GM18519 (cell line): ENCODE measurements around the gene DPM3.

Experiments used
- ATAC-seq: cut with Tn5 transposase; IDR thresholded peaks from one replicate; pipeline ENCODE4 v1.9.1; 2021; ENCODE audit warnings: mild to moderate bottlenecking, moderate library complexity; ENCODE audit not compliant: unreplicated experiment, low FRiP score

DPM3 gene

DNA sequence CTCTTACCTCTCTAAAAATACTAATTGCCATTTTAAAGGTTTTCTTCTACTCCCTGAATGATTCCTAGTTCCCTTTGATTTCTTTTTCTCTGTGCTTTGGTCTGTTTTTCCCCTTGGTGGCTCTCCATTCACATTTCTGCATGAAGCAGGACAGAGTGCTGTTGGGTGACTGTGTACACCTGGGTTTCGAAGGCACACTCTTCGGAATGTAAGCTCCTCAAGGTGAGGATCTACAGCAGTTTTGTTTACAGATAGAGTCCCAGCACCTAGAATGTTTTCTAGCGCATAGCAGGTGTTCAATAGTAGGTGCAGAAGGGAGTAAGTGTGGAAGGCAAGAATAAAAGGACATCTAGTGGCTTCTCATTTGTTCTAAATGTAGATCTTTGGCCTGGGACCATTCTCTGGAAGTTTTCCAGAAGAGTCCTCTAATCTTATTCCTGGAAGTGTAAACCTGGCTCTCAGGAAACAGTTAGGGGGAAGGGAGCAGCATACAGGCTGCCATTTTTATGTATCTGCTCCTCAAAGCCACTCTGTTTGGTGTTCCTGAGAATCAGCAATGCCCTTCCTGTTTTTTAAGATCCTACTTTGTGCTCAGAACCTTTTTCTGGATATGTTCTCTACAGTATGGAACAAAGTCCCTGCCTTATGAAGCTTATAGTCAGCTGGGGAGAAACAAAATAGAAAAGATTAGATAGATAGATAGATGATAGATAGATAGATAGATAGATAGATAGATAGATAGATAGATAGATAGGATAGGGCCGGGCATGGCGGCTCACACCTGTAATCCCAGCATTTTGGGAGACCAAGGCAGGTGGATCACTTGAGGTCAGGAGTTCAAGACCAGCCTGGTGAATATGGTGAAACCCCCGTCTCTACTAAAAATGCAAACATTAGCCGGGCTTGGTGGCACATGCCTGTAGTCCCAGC lies 35.5 kb downstream of the DPM3 start:
- no peak for ATAC-seq

DNA sequence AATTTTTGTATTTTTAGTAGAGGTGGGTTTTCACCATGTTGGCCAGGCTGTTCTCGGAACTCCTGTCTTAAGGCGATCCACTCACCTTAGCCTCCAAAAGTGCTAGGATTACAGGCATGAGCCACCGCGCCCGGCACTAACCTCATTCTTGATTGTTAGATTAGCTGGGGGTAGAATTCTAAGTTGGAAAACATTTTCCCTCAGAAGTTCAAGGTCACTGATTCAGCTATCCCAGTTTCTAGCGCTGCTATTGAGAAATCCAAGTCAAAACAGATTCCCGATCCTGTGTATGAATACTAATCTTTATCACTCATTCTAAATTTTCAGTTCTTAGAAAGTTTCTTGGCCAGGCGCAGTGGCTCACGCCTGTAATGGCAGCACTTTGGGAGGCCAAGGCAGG lies 37.0 kb downstream of the DPM3 start:
- ATAC-seq: no peak

DNA sequence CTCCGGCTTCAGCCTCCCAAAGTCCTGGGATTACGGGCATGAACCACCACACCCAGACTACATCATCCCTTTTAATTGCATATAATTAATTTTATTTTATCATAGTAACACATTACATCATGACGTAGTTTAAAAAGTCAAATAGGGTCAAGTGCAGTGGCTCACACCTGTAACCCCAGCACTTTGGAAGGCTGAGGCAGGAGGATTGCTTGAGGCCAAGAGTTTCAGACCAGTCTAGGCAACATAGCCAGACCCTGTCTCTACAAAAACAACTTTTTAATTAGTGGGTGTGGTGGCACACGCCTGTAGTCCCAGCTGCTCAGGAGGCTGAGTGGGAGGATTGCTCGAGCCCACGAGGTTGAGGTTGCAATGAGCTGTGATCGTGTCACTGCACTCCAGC lies 41.0 kb downstream of the DPM3 start:
- no peak for ATAC-seq

GRCh38 chr1:155094622-155094948 lies 45.7 kb downstream of the DPM3 start:
- no peak for ATAC-seq

DNA sequence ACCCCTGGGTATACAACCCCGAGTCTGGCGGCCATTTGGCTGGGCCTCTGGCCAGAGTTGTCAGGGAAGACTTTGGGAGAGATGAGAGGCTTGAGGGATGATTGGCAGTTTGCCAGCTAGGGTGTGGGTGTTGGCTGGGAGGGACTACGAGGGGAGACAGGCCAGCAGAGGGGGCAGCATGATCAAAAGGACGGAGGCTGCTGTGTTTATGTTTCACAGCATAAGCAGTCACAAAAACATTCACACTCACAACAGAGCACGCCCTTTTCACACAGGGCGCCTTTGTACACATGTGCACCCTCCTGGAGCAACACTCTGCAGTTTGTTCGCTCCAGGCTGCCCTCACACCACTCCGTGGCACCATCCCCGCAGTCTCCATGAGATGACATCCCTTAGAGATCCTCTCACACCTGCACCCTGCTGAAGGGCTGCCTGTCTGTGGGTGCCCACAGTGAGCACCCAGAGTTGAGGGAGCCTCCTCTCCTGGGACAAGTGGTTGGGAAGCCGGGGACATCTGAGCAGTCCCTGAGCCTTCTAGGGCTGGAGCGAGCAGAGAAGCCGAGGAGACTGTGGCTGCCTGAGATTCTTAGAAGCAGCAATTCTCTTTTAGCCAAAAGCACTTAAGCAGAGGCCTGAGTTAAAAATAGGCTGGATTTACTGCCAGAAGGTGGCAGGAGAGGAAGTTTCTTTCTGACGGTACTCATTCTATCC lies 46.3 kb downstream of the DPM3 start:
- no peak for ATAC-seq

GRCh38 chr1:155092641-155093040 lies 47.7 kb downstream of the DPM3 start:
- ATAC-seq: no peak

GRCh38 chr1:155092131-155092530 lies 48.2 kb downstream of the DPM3 start:
- ATAC-seq: no peak

GRCh38 chr1:155091071-155092051 lies 49.0 kb downstream of the DPM3 start:
- no peak for ATAC-seq
